HG02763 (cell line): Measurements from ENCODE around the gene B9D1.

ENCODE experiments used
- ATAC-seq: cut with Tn5 transposase; IDR thresholded peaks from one replicate; pipeline ENCODE4 v1.9.1; 2021; ENCODE audit warnings: mild to moderate bottlenecking, moderate library complexity; ENCODE audit not compliant: unreplicated experiment

Gene B9D1

GRCh38 chr17:19388791-19389785 lies 26.6 kb upstream of the B9D1 start:
- ATAC-seq, result no peak

GRCh38 chr17:19387921-19388521 lies 25.5 kb upstream of the B9D1 start:
- ATAC-seq, result no peak

- no peak for ATAC-seq
Observed at GRCh38 chr17:19386974-19387920, 24.7 kb upstream of the B9D1 start, which contains the start of gene MFAP4. MFAP4 (minus strand) TSS chr17:19387190; CDS start chr17:19387155, 35 bp downstream.

- no peak for ATAC-seq
Observed at GRCh38 chr17:19386051-19386929, 23.8 kb upstream of the B9D1 start.

GRCh38 chr17:19385521-19385983 lies 23.0 kb upstream of the B9D1 start:
- no peak for ATAC-seq

- no peak for ATAC-seq
Observed at GRCh38 chr17:19384723-19385391, 22.3 kb upstream of the B9D1 start.

- ATAC-seq, result no peak
Observed at GRCh38 chr17:19383681-19384470, 21.4 kb upstream of the B9D1 start.

- ATAC-seq, result no peak
Observed at GRCh38 chr17:19382531-19383444, 20.3 kb upstream of the B9D1 start.

- no peak for ATAC-seq
Observed at GRCh38 chr17:19381741-19382444, 19.4 kb upstream of the B9D1 start.

- ATAC-seq, result no peak
Observed at GRCh38 chr17:19381361-19381740, 18.8 kb upstream of the B9D1 start.

- ATAC-seq, result no peak
Observed at GRCh38 chr17:19380481-19381301, 18.2 kb upstream of the B9D1 start.

- no peak for ATAC-seq
Observed at GRCh38 chr17:19379361-19380065, 17.0 kb upstream of the B9D1 start.

- peak; percentile 3 for ATAC-seq
Observed at GRCh38 chr17:19378416-19379360, 16.2 kb upstream of the B9D1 start, which contains the start of gene MAPK7. MAPK7 (plus strand) TSS chr17:19378498; CDS start chr17:19378901, 403 bp downstream.
